ENCODE measurements around the gene ACOXL. TPM values are rescaled to one million over a fixed set of nuclear protein-coding genes. Genes with fewer than 3 reads are reported as not detected.
"Not testable (repeated sequence)": the region's sequence is repeated elsewhere in the genome, so short reads cannot be mapped to it uniquely, and the experiment has no call there.

ACOXL gene
- total RNA-seq, 8 experiments from 2014 or later = 0.15 to 0.59 (median 0.20) TPM

DNA sequence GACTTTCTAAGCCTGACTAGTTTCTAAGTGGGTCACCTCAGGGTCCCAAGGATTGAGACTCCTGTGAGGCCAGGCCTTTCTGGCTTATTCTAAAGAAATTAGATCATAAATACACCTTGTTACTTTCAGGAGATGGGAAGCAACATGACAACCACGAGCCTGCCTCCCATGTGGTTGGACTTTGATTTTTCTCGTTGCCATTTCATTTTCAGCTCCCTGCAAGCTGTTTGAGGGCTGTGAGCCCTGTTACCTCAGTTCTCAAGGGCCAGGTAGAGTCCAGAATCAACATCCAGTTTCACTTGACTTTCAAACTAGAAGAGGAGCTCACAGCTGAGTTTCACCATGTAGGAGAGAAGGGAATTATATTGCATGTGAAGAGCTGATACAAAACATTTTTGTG is 228.6 kb downstream of the ACOXL start:
- no peak overlapping the region for H3K27ac ChIP-seq
- no peak for ATAC-seq (replicated peaks in 6 of 8)
- in situ Hi-C loops (cut with MboI; ENCODE audit: low pct_unique_long_range_greater_than_20kb in 2 of 9, low sequenced_read_pairs in 9 of 9, unreplicated experiment in 9 of 9) = loop anchor here in 1 of 9 experiments (25.0 kb wide), 1 partner anchor 126 kb away; no protein-coding TSS in a partner anchor
- 0 to 100% (median 29%) methylated on average over 1 to 2 of the region's 2 CpGs; no CpG with 5 or more reads in 2 of the 10 experiments for WGBS, 10 experiments
- no peaks in the 10 kb centered on the region for H3K4me1 ChIP-seq (replicated peaks in 1 of 2)
- H3K4me3 ChIP-seq = no peak overlapping the region

GRCh38 chr2:110961643-110962042 is 229.3 kb downstream of the ACOXL start:
- not testable (repeated sequence) for H3K4me3 ChIP-seq; ATAC-seq (replicated peaks in 6 of 8); H3K27ac ChIP-seq; H3K4me1 ChIP-seq (replicated peaks in 1 of 2)
- WGBS, 10 experiments = 14 to 100% (median 84%) methylated on average over 1 to 3 of the region's 3 CpGs; no CpG with 5 or more reads in 2 of the 10 experiments
- in situ Hi-C loops (cut with MboI; ENCODE audit: low pct_unique_long_range_greater_than_20kb in 2 of 9, low sequenced_read_pairs in 9 of 9, unreplicated experiment in 9 of 9) = loop anchor here in 1 of 9 experiments (25.0 kb wide), 1 partner anchor 126 kb away; no protein-coding TSS in a partner anchor

DNA sequence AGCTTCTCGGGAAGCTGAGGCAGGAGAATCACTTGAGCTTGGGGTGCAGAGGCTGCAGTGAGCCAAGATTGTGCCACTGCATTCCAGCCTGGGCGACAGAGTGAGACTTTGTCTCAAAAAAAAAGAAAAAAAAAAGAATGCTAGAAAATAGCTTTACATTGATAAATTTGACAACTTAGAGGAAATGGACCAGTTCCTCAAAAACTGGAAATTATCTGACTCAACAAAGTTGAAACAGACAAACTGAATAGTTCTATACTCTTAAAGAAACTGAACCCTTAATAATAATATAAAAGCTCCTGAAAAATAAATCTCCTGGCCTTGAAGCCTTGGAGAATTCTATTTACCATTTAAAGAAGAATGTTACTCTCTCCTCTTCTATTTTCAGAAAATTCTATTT is 237.3 kb downstream of the ACOXL start:
- Histone ChIP-seq H3K27ac (no peak overlapping the region), H3K4me1 (replicated peaks in 1 of 2) (no peaks in the 10 kb centered on the region), H3K4me3 (no peak overlapping the region)
- WGBS, 10 experiments = 17 to 100% (median 71%) methylated on average over 1 to 2 of the region's 2 CpGs; no CpG with 5 or more reads in 2 of the 10 experiments
- in situ Hi-C loops (cut with MboI; ENCODE audit: low pct_unique_long_range_greater_than_20kb in 2 of 9, low sequenced_read_pairs in 9 of 9, unreplicated experiment in 9 of 9) = loop anchor here in 1 of 9 experiments (25.0 kb wide), 1 partner anchor 118 kb away; no protein-coding TSS in a partner anchor
- no peak for ATAC-seq (replicated peaks in 6 of 8)

GRCh38 chr2:110970201-110970600 is 237.8 kb downstream of the ACOXL start:
- in situ Hi-C loops (cut with MboI; ENCODE audit: low pct_unique_long_range_greater_than_20kb in 2 of 9, low sequenced_read_pairs in 9 of 9, unreplicated experiment in 9 of 9) = loop anchor here in 1 of 9 experiments (25.0 kb wide), 1 partner anchor 117 kb away; no protein-coding TSS in a partner anchor
- no peak for ATAC-seq (replicated peaks in 6 of 8)
- no peak overlapping the region for H3K4me3 ChIP-seq
- WGBS, 10 experiments = 0 to 100% (median 78%) methylated on average over 1 to 2 of the region's 2 CpGs; no CpG with 5 or more reads in 1 of the 10 experiments
- H3K4me1 ChIP-seq (replicated peaks in 1 of 2) = no peaks in the 10 kb centered on the region
- no peak overlapping the region for H3K27ac ChIP-seq

GRCh38 chr2:110971811-110972210 is 239.4 kb downstream of the ACOXL start:
- Histone ChIP-seq H3K27ac (no peak overlapping the region), H3K4me1 (replicated peaks in 1 of 2) (no peaks in the 10 kb centered on the region), H3K4me3 (no peak overlapping the region)
- ATAC-seq (replicated peaks in 6 of 8) = no peak
- in situ Hi-C loops (cut with MboI; ENCODE audit: low pct_unique_long_range_greater_than_20kb in 2 of 9, low sequenced_read_pairs in 9 of 9, unreplicated experiment in 9 of 9) = loop anchor here in 1 of 9 experiments (25.0 kb wide), 1 partner anchor 115 kb away; no protein-coding TSS in a partner anchor
- WGBS, 10 experiments = 0 to 100% (median 63%) methylated on average over 1 to 2 of the region's 2 CpGs; no CpG with 5 or more reads in 2 of the 10 experiments

- H3K4me1 ChIP-seq (replicated peaks in 1 of 2) = no peaks in the 10 kb centered on the region
- ATAC-seq (replicated peaks in 6 of 8) = no peak
- H3K27ac ChIP-seq = no peak overlapping the region
- WGBS, 10 experiments = 5 to 83% methylated on average over 1 to 2 of the region's 2 CpGs; no CpG with 5 or more reads in 8 of the 10 experiments
- in situ Hi-C loops (cut with MboI; ENCODE audit: low pct_unique_long_range_greater_than_20kb in 2 of 9, low sequenced_read_pairs in 9 of 9, unreplicated experiment in 9 of 9) = loop anchor here in 1 of 9 experiments (25.0 kb wide), 1 partner anchor 114 kb away; no protein-coding TSS in a partner anchor
- H3K4me3 ChIP-seq = no peak overlapping the region
Observed at GRCh38 chr2:110973262-110973661, 240.9 kb downstream of the ACOXL start.

DNA sequence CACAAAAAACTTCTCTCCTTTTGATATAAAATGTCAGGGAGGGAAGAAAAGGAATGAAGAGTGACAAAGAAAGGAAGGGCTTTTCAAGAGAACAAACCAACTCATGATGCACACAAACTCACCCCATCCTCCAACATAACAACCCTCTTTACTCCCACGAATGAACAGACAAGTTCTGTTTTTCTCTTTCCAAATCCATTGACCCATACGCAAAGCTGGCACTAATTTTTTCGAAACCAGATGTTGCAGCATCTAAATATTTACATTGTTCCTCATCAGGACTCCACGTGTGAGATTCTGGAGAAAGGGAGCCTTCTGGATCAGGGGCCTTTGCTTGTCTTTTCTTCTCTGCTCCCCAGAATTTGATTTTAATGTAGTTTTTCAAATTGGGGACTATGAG is 245.0 kb downstream of the ACOXL start:
- in situ Hi-C loops (cut with MboI; ENCODE audit: low pct_unique_long_range_greater_than_20kb in 2 of 9, low sequenced_read_pairs in 9 of 9, unreplicated experiment in 9 of 9) = no loop called here
- 7 to 94% (median 61%) methylated on average over 1 to 4 of the region's 4 CpGs; no CpG with 5 or more reads in 1 of the 10 experiments for WGBS, 10 experiments
- Histone ChIP-seq H3K4me3 (no peak overlapping the region), H3K4me1 (replicated peaks in 1 of 2) (peaks cover 0 to 3% of the 10 kb centered on the region in 2 donors), H3K27ac (no peak overlapping the region)
- no peak for ATAC-seq (replicated peaks in 6 of 8)

DNA sequence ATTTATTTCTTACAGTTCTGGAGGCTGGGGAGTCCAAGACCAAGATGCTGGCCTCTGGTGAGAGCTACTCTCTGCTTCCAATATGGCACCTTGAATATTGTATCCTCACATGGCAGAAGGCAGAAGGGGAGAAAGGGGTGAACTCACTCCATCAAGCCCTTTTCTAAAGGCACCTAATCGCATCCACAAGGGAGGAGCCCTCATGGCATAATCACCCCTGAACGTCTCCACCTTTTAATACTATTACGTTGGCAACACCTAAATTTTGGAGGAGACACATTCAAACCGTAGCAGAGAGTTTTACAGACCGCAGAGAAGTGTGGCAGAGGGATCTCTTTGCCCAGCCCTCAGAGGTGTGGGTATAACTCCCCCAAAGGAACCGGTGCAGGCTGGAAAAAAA is 245.8 kb downstream of the ACOXL start:
- WGBS, 10 experiments = 33 to 100% (median 77%) methylated on average over 1 to 4 of the region's 6 CpGs; no CpG with 5 or more reads in 3 of the 10 experiments
- in situ Hi-C loops (cut with MboI; ENCODE audit: low pct_unique_long_range_greater_than_20kb in 2 of 9, low sequenced_read_pairs in 9 of 9, unreplicated experiment in 9 of 9) = no loop called here
- no peak overlapping the region for H3K4me3 ChIP-seq
- H3K4me1 ChIP-seq (replicated peaks in 1 of 2) = peaks cover 0 to 3% of the 10 kb centered on the region in 2 donors
- H3K27ac ChIP-seq = no peak overlapping the region
- ATAC-seq (replicated peaks in 6 of 8) = no peak

GRCh38 chr2:110978756-110979470 is 246.5 kb downstream of the ACOXL start:
- Histone ChIP-seq H3K4me3 (no peak overlapping the region), H3K4me1 (replicated peaks in 1 of 2) (peaks cover 0 to 3% of the 10 kb centered on the region in 2 donors), H3K27ac (no peak overlapping the region)
- in situ Hi-C loops (cut with MboI; ENCODE audit: low pct_unique_long_range_greater_than_20kb in 2 of 9, low sequenced_read_pairs in 9 of 9, unreplicated experiment in 9 of 9) = no loop called here
- ATAC-seq (replicated peaks in 6 of 8) = no peak
- WGBS, 10 experiments = 0 to 100% (median 85%) methylated on average over 1 to 6 of the region's 12 CpGs

GRCh38 chr2:110979471-110980338 is 247.3 kb downstream of the ACOXL start:
- Histone ChIP-seq H3K27ac (no peak overlapping the region), H3K4me3 (no peak overlapping the region), H3K4me1 (replicated peaks in 1 of 2) (peaks cover 0 to 3% of the 10 kb centered on the region in 2 donors)
- 43 to 100% (median 88%) methylated on average over 2 to 7 of the region's 10 CpGs; no CpG with 5 or more reads in 4 of the 10 experiments for WGBS, 10 experiments
- in situ Hi-C loops (cut with MboI; ENCODE audit: low pct_unique_long_range_greater_than_20kb in 2 of 9, low sequenced_read_pairs in 9 of 9, unreplicated experiment in 9 of 9) = no loop called here
- peak in 2 of 8 experiments; percentile 66 to 69 for ATAC-seq (replicated peaks in 6 of 8)

DNA sequence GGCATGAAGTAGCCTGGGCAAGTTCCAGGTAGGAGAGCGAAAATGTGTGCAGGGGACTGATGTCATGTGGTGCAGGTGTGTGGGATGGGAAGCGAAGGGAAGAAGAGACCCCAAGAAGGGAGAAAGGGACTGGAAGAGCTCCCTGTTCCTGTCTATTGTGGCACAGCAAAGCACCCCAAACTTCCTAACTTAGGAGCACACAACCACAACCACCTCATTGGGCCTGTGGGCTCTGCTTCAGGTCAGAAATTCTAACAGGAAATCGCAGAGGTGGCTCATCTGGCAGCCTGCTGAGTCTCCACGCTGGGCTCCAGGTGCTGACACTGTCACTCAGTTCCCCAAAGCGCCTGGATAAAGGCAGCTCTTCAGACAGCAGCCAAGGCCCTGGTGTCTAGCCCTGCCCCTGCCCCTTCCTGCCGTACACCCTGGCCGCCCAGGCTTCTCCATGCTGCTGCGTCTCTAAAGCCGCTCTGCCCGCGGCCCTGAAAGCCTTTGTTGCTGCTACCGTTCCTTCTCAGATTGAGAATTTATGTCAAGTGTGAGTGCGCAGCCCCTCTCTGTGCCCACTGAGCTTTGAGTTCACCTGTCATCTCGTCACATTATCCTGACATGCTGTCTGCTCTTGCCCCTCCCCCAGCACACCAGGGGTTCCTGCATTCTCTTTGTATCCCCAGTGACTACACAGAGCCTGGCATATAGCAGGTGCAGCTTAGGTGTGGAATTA is 248.1 kb downstream of the ACOXL start:
- H3K27ac ChIP-seq = no peak overlapping the region
- peaks cover 0 to 3% of the 10 kb centered on the region in 2 donors for H3K4me1 ChIP-seq (replicated peaks in 1 of 2)
- no peak overlapping the region for H3K4me3 ChIP-seq
- in situ Hi-C loops (cut with MboI; ENCODE audit: low pct_unique_long_range_greater_than_20kb in 2 of 9, low sequenced_read_pairs in 9 of 9, unreplicated experiment in 9 of 9) = no loop called here
- ATAC-seq (replicated peaks in 6 of 8) = peak in 5 of 8 experiments; percentile 33 to 69 (median 39)
- 56 to 100% (median 82%) methylated on average over 2 to 10 of the region's 14 CpGs; no CpG with 5 or more reads in 5 of the 10 experiments for WGBS, 10 experiments

- Histone ChIP-seq H3K27ac (no peak overlapping the region), H3K4me1 (replicated peaks in 1 of 2) (peaks cover 0 to 3% of the 10 kb centered on the region in 2 donors), H3K4me3 (no peak overlapping the region)
- no peak for ATAC-seq (replicated peaks in 6 of 8)
- in situ Hi-C loops (cut with MboI; ENCODE audit: low pct_unique_long_range_greater_than_20kb in 2 of 9, low sequenced_read_pairs in 9 of 9, unreplicated experiment in 9 of 9) = no loop called here
Observed at GRCh38 chr2:110983133-110983532, 250.8 kb downstream of the ACOXL start.
